Right cardiac atrium (tissue), 5 donors: ENCODE results near the gene ZIC2. TPM values are rescaled to one million over a fixed set of nuclear protein-coding genes. Genes with fewer than 3 reads are reported as not detected.
A peak's percentile ranks its signal among the peaks of the same experiment; 100 is the strongest.

Experiments
- ATAC-seq, 2 donors: fragments of 200-7000 bp; cut with Tn5 transposase; one replicate each; pipeline versions ENCODE4 v1.8.0 to v1.9.1; 2020; ENCODE audit warnings: moderate library complexity in 2 of 2, mild to moderate bottlenecking in 1 of 2
- DNase-seq, 3 donors: peaks; one replicate each; pipeline ENCODE4 v3.0.0-alpha.2; 2020
- H3K27ac ChIP-seq: one replicate; pipeline ENCODE4 v1.5.1; 2013; ENCODE audit warnings: mild to moderate bottlenecking, low read length, control low read depth, moderate library complexity
- H3K27me3 ChIP-seq: one replicate; pipeline ENCODE4 v1.6.1; 2013; ENCODE audit not compliant: control insufficient read depth, insufficient read depth
- H3K4me1 ChIP-seq: one replicate; pipeline ENCODE4 v1.6.1; 2013; ENCODE audit warnings: low read length; ENCODE audit not compliant: control insufficient read depth, insufficient read depth
- H3K4me3 ChIP-seq: one replicate; pipeline ENCODE4 v1.5.1; 2013; ENCODE audit warnings: low read length, control low read depth
- H3K9me3 ChIP-seq: one replicate; pipeline ENCODE4 v1.6.1; 2013; ENCODE audit warnings: low read length; ENCODE audit not compliant: control insufficient read depth
- WGBS: extraction: QIAGEN DNeasy Blood & Tissue Kit; methylation state at CpG from one replicate; pipeline ENCODE4 v1.1.7; 2013; 5-methylcytosine and 5-hydroxymethylcytosine counted together
- intact Hi-C, 4 donors: fragments of 100-400 bp; cut with DNase I; formaldehyde crosslinking; loops; one replicate each; pipeline versions ENCODE4 v1.11.0 to v1.14.0; 2022 to 2023
- polyA plus RNA-seq: library from polyadenylated mRNA; stranded (reverse); fragments of 200-250 nt; gene quantifications from one replicate; pipeline ENCODE4 v1.2.3, GENCODE V29; 2013
- total RNA-seq, 4 donors: library from RNA; stranded (reverse); fragmentation: NEBNext Ultra II Directional; extraction: Animal tissue kit (Norgen Biotek cat#: 25700); gene quantifications; one replicate each; pipeline ENCODE4 v1.2.1, GENCODE V29; 2021
- donor health status: healthy with polysubstance abuse.
- donor health status: DM: no; HTN: yes; CAD: no.
- donor health status: DM: no; HTN: no; CAD: no.
- donor health status: DM: no; HTN: yes; CAD: no; lungs with severe emphysema.
- donor health status: DM: yes; HTN: yes; CAD: no.

Gene ZIC2
- total and polyA plus RNA-seq, 5 donors: not detected

DNA sequence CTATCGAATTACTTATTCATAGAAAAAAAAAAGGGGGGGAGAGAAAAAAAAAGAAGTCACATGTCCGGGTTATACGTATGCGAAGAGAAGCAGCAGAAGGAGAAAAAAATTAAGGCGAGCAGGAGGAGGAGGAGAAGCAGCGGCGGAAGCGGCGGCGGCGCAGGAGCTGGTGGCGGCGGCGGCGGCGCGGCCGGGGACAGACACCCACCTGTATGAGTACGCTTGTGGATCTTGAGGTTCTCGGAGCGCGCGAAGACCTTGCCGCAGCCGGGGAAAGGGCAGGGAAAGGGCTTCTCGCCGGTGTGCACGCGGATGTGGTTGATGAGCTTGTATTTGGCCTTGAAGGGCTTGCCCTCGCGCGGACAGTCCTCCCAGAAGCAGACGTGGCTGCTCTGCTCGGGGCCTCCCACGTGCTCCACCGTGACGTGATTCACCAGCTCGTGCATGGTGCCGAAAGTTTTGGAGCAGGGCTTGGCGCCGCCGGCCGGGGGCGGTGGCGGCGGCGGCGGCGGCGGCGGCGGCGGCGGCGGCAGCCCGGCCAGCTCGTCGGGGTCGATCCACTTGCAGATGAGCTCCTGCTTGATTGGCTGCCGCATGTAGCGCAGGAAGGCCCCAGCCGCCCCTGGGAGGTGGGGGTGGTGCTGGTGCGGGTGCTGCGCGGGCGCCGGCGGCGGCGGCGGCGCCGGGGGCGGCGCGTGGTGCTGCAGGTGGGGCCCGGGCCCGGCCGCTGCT, 11.5 kb upstream of the ZIC2 start:
- peak overlapping the region; percentile 65 for H3K4me3 ChIP-seq
- intact Hi-C loops: no loop called here
- DNase-seq (no peak), ATAC-seq (no peak)
- 2% methylated on average over 79 of the region's 79 CpGs for WGBS
- peaks cover 3% of the 10 kb centered on the region for H3K27me3 ChIP-seq
- H3K9me3 ChIP-seq: no peaks in the 10 kb centered on the region
- H3K27ac ChIP-seq: no peak overlapping the region
- peaks cover 6% of the 10 kb centered on the region for H3K4me1 ChIP-seq

DNA sequence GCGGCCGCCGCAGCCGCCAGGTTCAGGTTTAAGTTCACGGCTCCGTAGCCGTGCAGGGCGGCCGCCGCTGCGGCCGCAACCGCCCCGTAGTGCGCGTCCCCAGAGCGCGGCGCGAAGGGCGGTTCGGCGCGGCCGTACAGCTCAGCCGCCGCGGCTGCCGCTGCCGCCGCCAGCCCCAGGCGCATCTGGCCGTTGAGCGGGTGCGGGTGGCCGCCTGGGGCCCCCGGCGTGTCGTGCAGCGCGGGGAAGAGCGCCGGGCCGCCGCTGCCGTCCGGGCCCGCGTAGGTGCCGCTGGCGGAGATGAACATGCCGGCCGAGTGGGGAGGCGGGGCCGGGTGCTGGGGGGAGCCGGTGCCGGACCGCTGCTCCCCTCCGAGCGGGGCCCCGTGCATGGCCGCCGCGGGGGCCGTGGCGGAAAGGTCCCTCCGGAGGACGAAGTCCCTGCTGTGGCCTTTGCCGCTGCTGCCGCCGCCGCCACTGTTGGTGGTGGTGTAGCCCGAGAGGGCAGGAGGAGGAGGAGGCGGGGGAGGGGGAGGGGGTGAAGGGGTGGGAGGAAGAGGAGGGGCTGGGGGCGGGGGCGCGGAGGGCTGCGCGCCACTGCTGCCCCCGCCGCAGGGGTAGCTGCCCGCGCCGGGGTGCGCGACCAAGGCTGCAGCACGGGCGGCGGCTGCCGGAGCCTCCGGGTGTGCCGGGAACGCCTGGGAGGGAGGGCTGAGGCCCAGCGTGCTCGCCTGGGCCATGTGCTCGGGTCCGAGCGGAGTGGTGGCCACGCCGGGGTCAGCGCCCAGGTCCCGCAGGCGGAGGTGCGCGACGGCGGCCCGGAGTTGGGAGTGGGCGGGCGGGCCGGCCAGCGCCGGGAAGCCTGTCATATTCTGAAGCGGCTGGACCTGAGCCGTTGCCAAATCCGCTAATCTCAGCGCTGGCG, 10.7 kb upstream of the ZIC2 start:
- intact Hi-C loops: no loop called here
- Histone ChIP-seq H3K9me3 (no peaks in the 10 kb centered on the region), H3K4me1 (peaks cover 6% of the 10 kb centered on the region), H3K4me3 (peak overlapping the region; percentile 65), H3K27ac (no peak overlapping the region), H3K27me3 (no peaks in the 10 kb centered on the region)
- peak in 1 of 2 donors; percentile 14 for ATAC-seq
- 1% methylated on average over 117 of the region's 118 CpGs for WGBS
- DNase-seq: no peak

DNA sequence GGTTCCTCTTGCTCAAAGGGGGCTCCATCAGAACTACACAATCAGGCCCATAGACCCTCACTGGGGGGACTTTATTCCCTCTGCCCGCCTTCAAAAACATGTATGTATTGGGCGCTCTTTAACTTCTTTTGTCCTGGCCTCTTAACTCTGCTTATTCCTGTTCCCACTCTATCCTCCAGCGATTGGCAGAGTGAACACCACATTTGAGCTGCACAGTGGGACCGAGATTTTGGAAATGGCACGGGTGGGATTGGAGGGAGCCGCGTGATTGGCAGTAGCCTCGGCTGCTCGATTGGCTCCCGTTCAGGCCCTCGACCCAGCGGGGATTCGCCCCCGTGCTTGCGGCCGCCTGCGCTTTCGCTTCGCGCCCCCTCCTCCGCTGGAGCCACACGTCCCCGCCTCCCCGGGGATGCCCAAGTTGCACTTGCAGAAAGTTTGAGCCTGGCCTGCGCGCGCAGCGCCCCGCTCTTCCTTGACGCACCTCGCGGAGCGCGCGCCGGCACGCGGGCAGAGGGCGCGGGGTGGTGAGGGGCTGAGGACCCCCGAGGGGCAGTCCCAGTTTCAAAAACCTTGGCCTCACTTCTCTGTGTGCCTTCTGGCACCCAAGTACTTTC, 9.9 kb upstream of the ZIC2 start, which contains the start of gene ZIC5:
TSS of gene ZIC5 (minus strand) at position 192 of the 614 bp plus-strand sequence. CDS start at position 28, 164 bp downstream.
- no peak within 1 kb of the TSS for H3K27ac ChIP-seq
- no peak for DNase-seq
- no peaks in the 10 kb centered on the region for H3K9me3 ChIP-seq
- H3K4me3 ChIP-seq: peak within 1 kb of the TSS; percentile 65
- no peak for ATAC-seq
- peaks cover 6% of the 10 kb centered on the region for H3K4me1 ChIP-seq
- intact Hi-C loops: no loop called here
- WGBS: 4% methylated on average over 41 of the region's 41 CpGs
- no peaks in the 10 kb centered on the region for H3K27me3 ChIP-seq

DNA sequence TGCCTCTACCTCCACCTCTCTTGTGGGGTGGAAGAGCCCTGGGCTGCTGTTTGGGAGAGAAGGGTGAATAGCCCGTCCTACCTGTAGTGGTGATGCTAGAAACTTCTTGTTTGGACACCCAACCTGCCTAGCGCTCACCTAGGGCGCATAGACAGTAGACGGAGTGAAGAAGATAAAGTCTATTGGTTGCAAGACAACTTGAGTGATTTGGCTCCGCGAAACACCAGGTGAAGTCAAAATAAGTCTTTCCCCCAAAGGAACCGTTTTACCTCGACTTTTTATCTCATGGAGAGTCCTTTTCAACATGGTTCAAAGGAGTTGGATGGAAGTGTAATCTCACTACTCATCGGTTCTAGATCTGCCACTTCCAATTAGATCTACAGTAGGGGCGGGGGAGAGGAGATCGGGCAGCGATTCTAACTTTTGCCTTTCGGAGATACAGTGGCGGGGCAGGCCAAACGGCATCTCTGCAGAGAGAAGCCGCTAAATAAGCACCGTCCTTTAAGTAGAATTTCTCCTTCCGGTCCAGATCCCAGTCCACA, 9.3 kb upstream of the ZIC2 start:
- ATAC-seq: no peak
- intact Hi-C loops: no loop called here
- Histone ChIP-seq H3K4me3 (no peak overlapping the region), H3K27me3 (no peaks in the 10 kb centered on the region), H3K9me3 (no peaks in the 10 kb centered on the region), H3K4me1 (peaks cover 6% of the 10 kb centered on the region), H3K27ac (no peak overlapping the region)
- WGBS: 9% methylated on average over 18 of the region's 18 CpGs
- no peak for DNase-seq

DNA sequence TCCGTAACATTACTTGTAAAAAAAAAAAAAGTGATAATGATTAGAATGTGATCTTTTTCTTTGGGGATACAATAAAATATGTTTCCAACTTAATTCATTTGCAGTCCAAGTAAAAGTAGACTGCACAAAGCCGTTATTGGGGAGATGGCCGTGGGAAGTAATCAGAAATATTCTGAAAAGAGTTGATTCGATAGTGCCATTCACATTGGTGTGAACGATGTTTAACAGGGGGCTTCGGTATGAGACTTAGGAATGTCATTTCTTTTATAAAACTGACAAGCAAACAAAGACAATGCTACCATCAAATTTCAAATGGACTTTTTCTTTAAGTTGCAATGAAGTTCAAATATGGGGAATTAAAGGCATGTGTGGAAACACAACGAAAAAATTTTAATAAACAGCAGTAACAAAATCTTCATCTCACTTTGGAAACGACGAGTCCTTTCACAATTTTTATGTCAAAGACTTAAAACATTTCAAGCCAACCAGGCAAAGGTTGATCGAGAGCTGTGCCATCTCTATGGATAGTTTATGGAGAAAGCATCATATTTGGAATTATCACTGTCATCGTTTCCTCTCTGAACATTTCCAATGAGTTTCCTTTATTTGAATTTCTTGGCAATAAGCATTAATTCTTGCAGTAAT, 8.3 kb upstream of the ZIC2 start:
- WGBS: 12% methylated on average over 11 of the region's 11 CpGs
- Histone ChIP-seq H3K27me3 (no peaks in the 10 kb centered on the region), H3K4me3 (no peak overlapping the region), H3K4me1 (peaks cover 3% of the 10 kb centered on the region), H3K9me3 (no peaks in the 10 kb centered on the region), H3K27ac (no peak overlapping the region)
- DNase-seq: no peak
- no peak for ATAC-seq
- intact Hi-C loops: no loop called here

DNA sequence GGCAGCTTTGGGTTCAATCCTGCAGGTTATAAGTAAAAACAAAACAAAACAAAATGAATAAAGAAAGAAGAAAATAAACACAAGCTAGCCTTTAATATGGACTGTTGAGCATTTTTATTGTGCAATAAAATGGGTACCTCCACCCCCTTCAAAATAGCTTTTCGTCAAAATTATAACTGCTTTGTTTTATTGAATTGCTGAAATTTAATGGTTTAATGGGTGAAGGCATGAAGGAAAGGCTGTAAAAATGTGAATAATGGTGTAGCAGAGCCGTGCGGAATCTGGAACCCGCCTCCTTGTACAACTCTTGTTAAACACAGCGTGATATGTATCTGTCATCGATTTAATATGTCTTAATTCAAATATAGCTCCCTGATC, 7.8 kb upstream of the ZIC2 start:
- Histone ChIP-seq H3K27ac (no peak overlapping the region), H3K27me3 (no peaks in the 10 kb centered on the region), H3K9me3 (no peaks in the 10 kb centered on the region), H3K4me1 (peaks cover 3% of the 10 kb centered on the region), H3K4me3 (no peak overlapping the region)
- 17% methylated on average over 6 of the region's 6 CpGs for WGBS
- DNase-seq (no peak), ATAC-seq (no peak)
- intact Hi-C loops: no loop called here

DNA sequence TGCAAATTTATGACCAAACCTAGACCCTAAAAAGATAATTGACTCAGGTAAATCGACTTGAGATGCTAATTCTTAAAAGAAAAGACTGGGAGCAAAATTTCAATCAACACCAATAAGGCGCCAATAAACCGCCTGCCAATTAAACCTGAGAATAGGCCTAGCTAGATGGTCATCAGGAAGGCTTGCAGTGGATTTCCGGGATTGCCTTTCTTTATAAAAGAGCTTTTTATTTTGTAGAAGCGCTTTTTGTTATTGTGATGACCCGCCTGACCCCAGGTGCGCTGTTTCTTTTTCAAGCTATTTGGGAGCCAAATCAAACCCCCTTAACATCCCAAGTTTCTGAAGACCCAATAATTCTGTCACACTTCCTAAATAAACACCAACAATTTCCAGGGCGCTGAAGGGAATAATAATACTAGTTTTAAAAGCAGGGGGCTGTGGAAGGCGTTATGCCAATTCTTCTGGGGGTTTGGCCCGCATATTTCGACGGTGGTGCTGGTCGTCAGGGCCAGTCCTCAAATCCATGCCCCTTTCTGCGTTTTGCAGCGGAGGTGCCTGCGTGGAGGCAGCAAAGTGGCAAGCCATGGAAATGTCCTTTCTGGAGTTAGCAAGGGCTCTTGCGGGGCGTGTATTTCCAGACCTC, 7.2 kb upstream of the ZIC2 start:
- Histone ChIP-seq H3K9me3 (no peaks in the 10 kb centered on the region), H3K4me1 (peaks cover 3% of the 10 kb centered on the region), H3K27ac (no peak overlapping the region), H3K4me3 (no peak overlapping the region), H3K27me3 (no peaks in the 10 kb centered on the region)
- DNase-seq: no peak
- 16% methylated on average over 18 of the region's 18 CpGs for WGBS
- ATAC-seq: no peak
- intact Hi-C loops: no loop called here

DNA sequence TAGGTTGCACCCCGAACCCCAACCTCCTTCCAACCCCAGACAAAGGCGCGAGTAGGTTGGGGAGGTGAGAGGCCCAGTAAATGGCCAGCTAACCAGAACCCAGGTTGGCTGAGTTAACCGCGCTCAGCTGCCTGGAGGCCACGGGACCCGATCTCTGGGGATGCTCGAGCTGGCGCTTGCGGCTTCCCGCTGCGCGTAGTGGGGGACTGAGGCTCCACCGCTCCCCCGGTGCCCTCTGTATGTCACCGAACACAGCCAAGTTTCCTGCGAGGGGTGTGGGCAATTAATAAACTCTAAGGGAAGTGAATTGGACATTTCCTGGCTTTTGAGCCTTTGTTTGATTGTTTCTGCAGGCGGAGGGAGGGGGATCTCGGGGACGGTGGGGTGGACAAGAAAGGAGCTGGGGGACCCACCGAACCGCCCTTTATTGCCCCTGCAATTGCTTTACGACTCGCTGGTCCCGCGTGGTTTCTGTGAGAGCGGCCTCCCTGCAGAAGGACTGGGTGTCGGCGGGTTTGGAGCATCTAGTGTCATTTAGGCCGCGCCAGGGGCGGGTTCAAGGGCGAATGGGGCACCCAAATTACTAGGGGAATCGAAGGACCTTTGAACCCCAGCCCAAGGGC, 6.5 kb upstream of the ZIC2 start:
- WGBS: 9% methylated on average over 34 of the region's 34 CpGs
- H3K27ac ChIP-seq: no peak overlapping the region
- intact Hi-C loops: no loop called here
- DNase-seq (no peak), ATAC-seq (no peak)
- H3K4me1 ChIP-seq: peaks cover 1% of the 10 kb centered on the region
- no peaks in the 10 kb centered on the region for H3K27me3 ChIP-seq
- no peaks in the 10 kb centered on the region for H3K9me3 ChIP-seq
- no peak overlapping the region for H3K4me3 ChIP-seq

DNA sequence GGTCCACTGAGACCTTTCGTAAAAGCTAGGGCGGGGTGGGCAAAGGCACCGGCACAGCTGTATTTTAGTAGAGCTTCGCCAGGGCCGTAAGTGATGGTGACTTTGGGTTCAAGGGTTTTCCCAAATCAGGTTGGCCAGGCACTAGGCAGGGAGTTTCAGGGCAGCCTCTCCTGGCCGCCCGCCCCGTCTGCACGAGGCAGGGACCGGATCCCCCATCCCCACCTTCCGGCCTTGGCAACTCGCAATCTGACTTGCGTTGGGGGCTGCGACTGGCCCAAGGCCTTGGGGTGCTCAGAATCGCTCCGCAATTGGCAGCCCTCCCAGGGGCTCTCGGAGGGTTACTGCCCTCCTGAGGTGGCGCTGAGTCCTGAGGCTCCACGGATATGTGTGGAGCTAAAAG, 6.0 kb upstream of the ZIC2 start:
- intact Hi-C loops: no loop called here
- Histone ChIP-seq H3K9me3 (no peaks in the 10 kb centered on the region), H3K27me3 (no peaks in the 10 kb centered on the region)

DNA sequence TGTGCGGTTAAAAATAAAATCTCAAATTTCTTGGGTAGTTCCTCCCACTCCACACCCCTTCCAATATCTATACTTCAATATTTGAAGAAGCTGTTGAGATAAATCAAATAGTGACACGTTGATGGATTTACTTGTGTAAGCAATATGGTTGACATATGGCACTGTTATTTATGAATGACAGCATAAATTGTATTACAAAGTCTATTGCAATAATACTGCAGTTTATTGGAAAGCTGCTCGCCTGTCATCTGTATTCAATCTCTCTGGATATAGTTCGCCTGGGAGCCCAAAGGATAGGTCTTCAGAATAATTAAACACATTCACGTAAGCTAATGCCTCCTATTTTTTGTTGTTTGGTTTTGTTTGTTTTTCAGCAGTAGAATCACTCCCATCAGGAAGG, 5.0 kb upstream of the ZIC2 start:
- no peaks in the 10 kb centered on the region for H3K9me3 ChIP-seq
- intact Hi-C loops: no loop called here
- WGBS: 78% methylated on average over 5 of the region's 5 CpGs
- H3K4me3 ChIP-seq: no peak overlapping the region
- DNase-seq (no peak), ATAC-seq (no peak)
- H3K4me1 ChIP-seq: no peaks in the 10 kb centered on the region
- H3K27ac ChIP-seq: no peak overlapping the region
- H3K27me3 ChIP-seq: no peaks in the 10 kb centered on the region

More for the DNA sequence above, 6.0 kb upstream of the ZIC2 start:
- Histone ChIP-seq H3K27ac (no peak overlapping the region), H3K4me1 (no peaks in the 10 kb centered on the region), H3K4me3 (no peak overlapping the region)
- 24% methylated on average over 19 of the region's 19 CpGs for WGBS
- no peak for DNase-seq
- ATAC-seq: no peak
